ENCODE measurements around the gene TNFRSF8. TPM values are rescaled to one million over a fixed set of nuclear protein-coding genes. Genes with fewer than 3 reads are reported as not detected.

The TNFRSF8 gene
- polyA plus RNA-seq, 1 of the 3 experiments (the other 2 are of a cell fraction), result 0.07 TPM

DNA sequence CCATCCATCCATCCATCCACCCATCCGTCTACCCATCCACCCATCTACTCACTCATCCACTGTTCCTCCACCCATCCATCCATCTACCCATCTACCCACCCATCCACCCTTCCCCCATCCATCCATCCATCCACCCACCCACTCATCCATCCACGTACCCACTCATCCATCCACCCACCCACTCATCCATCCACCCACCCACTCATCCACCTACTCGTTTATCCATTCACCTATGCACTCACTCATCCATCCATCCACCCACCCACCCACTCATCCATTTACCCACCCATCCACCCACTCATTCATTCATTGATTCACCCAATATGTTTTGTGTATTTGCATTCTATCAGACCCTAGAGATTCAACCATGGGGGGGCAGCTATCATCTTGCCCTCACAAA is 27.2 kb downstream of the TNFRSF8 start:
- Histone ChIP-seq H3K4me2 (no peak overlapping the region), H3K36me3 (replicated peaks in 1 of 2; ENCODE audit: control insufficient read depth in 1 of 2, insufficient read depth in 2 of 2, low read length in 1 of 2) (no peaks in the 10 kb centered on the region), H2AFZ (ENCODE audit: low read depth) (no peak overlapping the region), H4K20me1 (ENCODE audit: insufficient read depth) (no peaks in the 10 kb centered on the region), H3K4me1 (ENCODE audit: control insufficient read depth in 1 of 2, insufficient read depth in 2 of 2, low read depth in 1 of 2, low read length in 1 of 2) (no peaks in the 10 kb centered on the region), H3K9me3 (no peaks in the 10 kb centered on the region), H3K9me2 (no peaks in the 10 kb centered on the region), H3F3A (replicated peaks; ENCODE audit: insufficient read depth) (no peaks in the 10 kb centered on the region), H3K79me2 (ENCODE audit: insufficient read depth) (no peaks in the 10 kb centered on the region), H3K4me3 (ENCODE audit: low read depth in 2 of 2, low read length in 1 of 2) (no peak overlapping the region), H3K27ac (ENCODE audit: low read depth in 2 of 2, low read length in 1 of 2) (no peak overlapping the region), H3K9ac (no peak overlapping the region), H3K27me3 (ENCODE audit: insufficient read depth) (no peaks in the 10 kb centered on the region)
- ChIA-PET CTCF (no interaction called here), POLR2A (no interaction called here)
- TF ChIP-seq JUND (IDR thresholded peaks at IDR 0.05) (no peak), IRF3 (IDR thresholded peaks at IDR 0.05; ENCODE audit: low read depth, low read length) (no peak), TCF12 (IDR thresholded peaks at IDR 0.05) (no peak), RFX5 (IDR thresholded peaks at IDR 0.05; ENCODE audit: low read length) (no peak), EP300 (IDR thresholded peaks at IDR 0.05; ENCODE audit: borderline replicate concordance in 1 of 2, low read depth in 1 of 2, low read length in 1 of 2) (no peak), MXI1 (IDR thresholded peaks at IDR 0.05; ENCODE audit: low read depth, low read length) (no peak), FOXJ3 (CRISPR knock-in tag; IDR thresholded peaks at IDR 0.05) (no peak), USF2 (IDR thresholded peaks at IDR 0.05; ENCODE audit: borderline replicate concordance, low read depth, low read length) (no peak), SMC3 (IDR thresholded peaks at IDR 0.05; ENCODE audit: low read depth, low read length) (no peak), FOXM1 (IDR thresholded peaks at IDR 0.05; ENCODE audit: low read depth) (no peak), EZH2phosphoT487 (IDR thresholded peaks at IDR 0.05; ENCODE audit: borderline replicate concordance, low read depth) (no peak), SIN3A (IDR thresholded peaks at IDR 0.05; ENCODE audit: borderline replicate concordance, low read depth, low read length) (no peak)
- TF ChIP-seq, protein P1, sequence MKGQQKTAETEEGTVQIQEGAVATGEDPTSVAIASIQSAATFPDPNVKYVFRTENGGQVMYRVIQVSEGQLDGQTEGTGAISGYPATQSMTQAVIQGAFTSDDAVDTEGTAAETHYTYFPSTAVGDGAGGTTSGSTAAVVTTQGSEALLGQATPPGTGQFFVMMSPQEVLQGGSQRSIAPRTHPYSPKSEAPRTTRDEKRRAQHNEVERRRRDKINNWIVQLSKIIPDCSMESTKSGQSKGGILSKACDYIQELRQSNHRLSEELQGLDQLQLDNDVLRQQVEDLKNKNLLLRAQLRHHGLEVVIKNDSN (IDR thresholded peaks at IDR 0.05; ENCODE audit: borderline replicate concordance, low read depth), result no peak
- TF ChIP-seq, protein P2, sequence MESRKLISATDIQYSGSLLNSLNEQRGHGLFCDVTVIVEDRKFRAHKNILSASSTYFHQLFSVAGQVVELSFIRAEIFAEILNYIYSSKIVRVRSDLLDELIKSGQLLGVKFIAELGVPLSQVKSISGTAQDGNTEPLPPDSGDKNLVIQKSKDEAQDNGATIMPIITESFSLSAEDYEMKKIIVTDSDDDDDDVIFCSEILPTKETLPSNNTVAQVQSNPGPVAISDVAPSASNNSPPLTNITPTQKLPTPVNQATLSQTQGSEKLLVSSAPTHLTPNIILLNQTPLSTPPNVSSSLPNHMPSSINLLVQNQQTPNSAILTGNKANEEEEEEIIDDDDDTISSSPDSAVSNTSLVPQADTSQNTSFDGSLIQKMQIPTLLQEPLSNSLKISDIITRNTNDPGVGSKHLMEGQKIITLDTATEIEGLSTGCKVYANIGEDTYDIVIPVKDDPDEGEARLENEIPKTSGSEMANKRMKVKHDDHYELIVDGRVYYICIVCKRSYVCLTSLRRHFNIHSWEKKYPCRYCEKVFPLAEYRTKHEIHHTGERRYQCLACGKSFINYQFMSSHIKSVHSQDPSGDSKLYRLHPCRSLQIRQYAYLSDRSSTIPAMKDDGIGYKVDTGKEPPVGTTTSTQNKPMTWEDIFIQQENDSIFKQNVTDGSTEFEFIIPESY (IDR thresholded peaks at IDR 0.05; ENCODE audit: borderline replicate concordance, low read depth), result no peak
- TF ChIP-seq, protein P3, sequence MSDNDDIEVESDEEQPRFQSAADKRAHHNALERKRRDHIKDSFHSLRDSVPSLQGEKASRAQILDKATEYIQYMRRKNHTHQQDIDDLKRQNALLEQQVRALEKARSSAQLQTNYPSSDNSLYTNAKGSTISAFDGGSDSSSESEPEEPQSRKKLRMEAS (IDR thresholded peaks at IDR 0.05; ENCODE audit: low read depth), result no peak
- WGBS (ENCODE audit: low lambda C conversion rate), result 24% methylated on average over 3 of the region's 3 CpGs
- DNase-seq, result no peak
